GM23338 (cell line): ENCODE measurements around the gene PPARD. TPM values are rescaled to one million over a fixed set of nuclear protein-coding genes. Genes with fewer than 3 reads are reported as not detected.
"Not testable (repeated sequence)": the region's sequence is repeated elsewhere in the genome, so short reads cannot be mapped to it uniquely, and the experiment has no call there.

Experiments
- ATAC-seq: fragments of 200-7000 bp; cut with Tn5 transposase; 3 replicates; pipeline ENCODE4 v1.9.1; 2020
- DNase-seq: peaks from one replicate; pipeline ENCODE4 v3.0.0-alpha.2; 2015; ENCODE audit warnings: low spot score
- H2AFZ ChIP-seq: fragments of 200-600 bp; sonication (generic); 2 replicates; pipeline ENCODE4 v1.8.0; 2016; ENCODE audit warnings: antibody characterized with exemption, mild to moderate bottlenecking, moderate library complexity
- H3F3A ChIP-seq: fragments of 200-600 bp; sonication (generic); replicated peaks from 2 replicates; pipeline ENCODE4 v1.8.0; 2017; ENCODE audit warnings: antibody characterized with exemption, mixed run types, low read depth
- H3K27ac ChIP-seq: fragments of 200-600 bp; sonication (generic); 2 replicates; pipeline ENCODE4 v1.6.1; 2016; ENCODE audit warnings: low read depth
- H3K27me3 ChIP-seq: fragments of 200-600 bp; sonication (generic); 2 replicates; pipeline ENCODE4 v1.8.0; 2016; ENCODE audit warnings: mild to moderate bottlenecking, mixed run types, moderate library complexity; ENCODE audit not compliant: insufficient read depth
- H3K36me3 ChIP-seq: fragments of 200-600 bp; sonication (generic); 2 replicates; pipeline ENCODE4 v1.8.0; 2016; ENCODE audit warnings: mild to moderate bottlenecking; ENCODE audit not compliant: insufficient read depth
- H3K4me1 ChIP-seq: fragments of 200-600 bp; sonication (generic); 2 replicates; pipeline ENCODE4 v1.8.0; 2016; ENCODE audit warnings: mild to moderate bottlenecking, moderate library complexity; ENCODE audit not compliant: insufficient read depth
- H3K4me2 ChIP-seq: fragments of 200-600 bp; sonication (generic); 2 replicates; pipeline ENCODE4 v1.7.1; 2017; ENCODE audit warnings: mixed run types
- H3K4me3 ChIP-seq: fragments of 200-600 bp; sonication (generic); 2 replicates; pipeline ENCODE4 v1.6.1; 2016; ENCODE audit warnings: mixed run types
- H3K79me2 ChIP-seq: fragments of 200-600 bp; sonication (generic); replicated peaks from 2 replicates; pipeline ENCODE4 v1.8.0; 2017; ENCODE audit warnings: mild to moderate bottlenecking; ENCODE audit not compliant: insufficient read depth
- H3K9me2 ChIP-seq: fragments of 200-600 bp; sonication (generic); 2 replicates; pipeline ENCODE4 v1.8.0; 2017; ENCODE audit not compliant: insufficient read depth
- H4K20me1 ChIP-seq: fragments of 200-600 bp; sonication (generic); replicated peaks from 2 replicates; pipeline ENCODE4 v1.8.0; 2017; ENCODE audit warnings: mild to moderate bottlenecking; ENCODE audit not compliant: insufficient read depth
- H3K27ac Mint-ChIP-seq: 2 replicates; pipeline ENCODE4 v1.8.0; 2020; ENCODE audit warnings: inconsistent platforms, mild to moderate bottlenecking, moderate library complexity, mixed read lengths
- H3K27me3 Mint-ChIP-seq: 3 replicates; pipeline ENCODE4 v1.8.0; 2022; ENCODE audit warnings: low read depth, mild to moderate bottlenecking, moderate library complexity, mixed read lengths, inconsistent platforms; ENCODE audit not compliant: insufficient read depth, poor library complexity
- H3K36me3 Mint-ChIP-seq: 3 replicates; pipeline ENCODE4 v1.8.0; 2021; ENCODE audit warnings: low read depth, mild to moderate bottlenecking, inconsistent platforms, moderate library complexity, mixed read lengths
- H3K4me1 Mint-ChIP-seq: 3 replicates; pipeline ENCODE4 v1.8.0; 2020; ENCODE audit warnings: mild to moderate bottlenecking, inconsistent platforms, mixed read lengths
- H3K4me3 Mint-ChIP-seq: 3 replicates; pipeline ENCODE4 v1.8.0; 2021; ENCODE audit warnings: moderate library complexity, mild to moderate bottlenecking, inconsistent platforms, mixed read lengths
- H3K9me3 Mint-ChIP-seq: 3 replicates; pipeline ENCODE4 v1.8.0; 2020; ENCODE audit warnings: moderate library complexity, mild to moderate bottlenecking, inconsistent platforms, mixed read lengths
- CTCF ChIP-seq, 2 experiments: fragments of 200-600 bp in 1 of 2; sonication (generic) in 1 of 2; conservative IDR thresholded peaks; 2 replicates each; pipeline versions ENCODE4 v1.5.1 to v1.6.1; 2016 to 2017; ENCODE audit warnings: antibody characterized with exemption in 2 of 2, low read depth in 2 of 2, mild to moderate bottlenecking in 2 of 2, moderate library complexity in 1 of 2
- EZH2 ChIP-seq: fragments of 200-600 bp; sonication (generic); IDR thresholded peaks from one replicate; pipeline ENCODE4 v1.8.0; 2017; ENCODE audit warnings: antibody characterized with exemption, mild to moderate bottlenecking, low read depth; ENCODE audit not compliant: unreplicated experiment
- EZH2phosphoT487 ChIP-seq: fragments of 200-600 bp; sonication (generic); IDR thresholded peaks from one replicate; pipeline ENCODE4 v1.8.1; 2018; ENCODE audit warnings: antibody characterized with exemption; ENCODE audit not compliant: unreplicated experiment
- POLR2AphosphoS5 ChIP-seq: IDR thresholded peaks from 2 replicates; pipeline ENCODE4 v1.6.1; 2016; ENCODE audit warnings: antibody characterized with exemption, low read depth
- STAT1 ChIP-seq: IDR thresholded peaks from one replicate; pipeline ENCODE4 v1.6.1; 2016; ENCODE audit warnings: antibody characterized with exemption; ENCODE audit not compliant: unreplicated experiment
- polyA plus RNA-seq: library from polyadenylated mRNA; unstranded; fragments of >200 nt; fragmentation: Nextera tagmentation; extraction: Ambion mirVana; gene quantifications from 2 replicates; pipeline ENCODE4 v1.2.1, GENCODE V29; 2016
- total RNA-seq: library from RNA; depleted of rRNA; stranded (reverse); fragments of >200 nt; shearing (Covaris generic); gene quantifications from 2 replicates; pipeline ENCODE4 v1.2.3, GENCODE V29; 2014
- TF ChIP-seq, protein P1 (sequence below): IDR thresholded peaks from one replicate; pipeline ENCODE4 v1.6.1; 2018; ENCODE audit warnings: antibody characterized with exemption; ENCODE audit not compliant: unreplicated experiment
- TF ChIP-seq, protein P2 (sequence below): fragments of 250-450 bp; sonication (Bioruptor Pico); IDR thresholded peaks from 2 replicates; pipeline ENCODE4 v1.5.0; 2020; ENCODE audit warnings: mild to moderate bottlenecking, moderate library complexity

Gene PPARD
- total and polyA plus RNA-seq, 2 experiments from 2014 or later = 5.1 to 9.7 TPM

GRCh38 chr6:35305117-35305516 lies 37.2 kb upstream of the PPARD start:
- no peaks in the 10 kb centered on the region for H3K36me3 ChIP-seq
- no peak overlapping the region for H3K4me3 ChIP-seq
- H3F3A ChIP-seq = no peaks in the 10 kb centered on the region
- peak; percentile 17 to 26; a peak in 2 of 4 replicates for TF ChIP-seq CTCF (conservative IDR thresholded peaks at IDR 0.05; ENCODE audit: low read depth in 2 of 2)
- no peak for TF ChIP-seq EZH2
- TF ChIP-seq POLR2AphosphoS5 = no peak
- TF ChIP-seq, protein P1, sequence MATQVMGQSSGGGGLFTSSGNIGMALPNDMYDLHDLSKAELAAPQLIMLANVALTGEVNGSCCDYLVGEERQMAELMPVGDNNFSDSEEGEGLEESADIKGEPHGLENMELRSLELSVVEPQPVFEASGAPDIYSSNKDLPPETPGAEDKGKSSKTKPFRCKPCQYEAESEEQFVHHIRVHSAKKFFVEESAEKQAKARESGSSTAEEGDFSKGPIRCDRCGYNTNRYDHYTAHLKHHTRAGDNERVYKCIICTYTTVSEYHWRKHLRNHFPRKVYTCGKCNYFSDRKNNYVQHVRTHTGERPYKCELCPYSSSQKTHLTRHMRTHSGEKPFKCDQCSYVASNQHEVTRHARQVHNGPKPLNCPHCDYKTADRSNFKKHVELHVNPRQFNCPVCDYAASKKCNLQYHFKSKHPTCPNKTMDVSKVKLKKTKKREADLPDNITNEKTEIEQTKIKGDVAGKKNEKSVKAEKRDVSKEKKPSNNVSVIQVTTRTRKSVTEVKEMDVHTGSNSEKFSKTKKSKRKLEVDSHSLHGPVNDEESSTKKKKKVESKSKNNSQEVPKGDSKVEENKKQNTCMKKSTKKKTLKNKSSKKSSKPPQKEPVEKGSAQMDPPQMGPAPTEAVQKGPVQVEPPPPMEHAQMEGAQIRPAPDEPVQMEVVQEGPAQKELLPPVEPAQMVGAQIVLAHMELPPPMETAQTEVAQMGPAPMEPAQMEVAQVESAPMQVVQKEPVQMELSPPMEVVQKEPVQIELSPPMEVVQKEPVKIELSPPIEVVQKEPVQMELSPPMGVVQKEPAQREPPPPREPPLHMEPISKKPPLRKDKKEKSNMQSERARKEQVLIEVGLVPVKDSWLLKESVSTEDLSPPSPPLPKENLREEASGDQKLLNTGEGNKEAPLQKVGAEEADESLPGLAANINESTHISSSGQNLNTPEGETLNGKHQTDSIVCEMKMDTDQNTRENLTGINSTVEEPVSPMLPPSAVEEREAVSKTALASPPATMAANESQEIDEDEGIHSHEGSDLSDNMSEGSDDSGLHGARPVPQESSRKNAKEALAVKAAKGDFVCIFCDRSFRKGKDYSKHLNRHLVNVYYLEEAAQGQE = no peak
- TF ChIP-seq STAT1 = no peak
- no peak for TF ChIP-seq EZH2phosphoT487
- TF ChIP-seq, protein P2, sequence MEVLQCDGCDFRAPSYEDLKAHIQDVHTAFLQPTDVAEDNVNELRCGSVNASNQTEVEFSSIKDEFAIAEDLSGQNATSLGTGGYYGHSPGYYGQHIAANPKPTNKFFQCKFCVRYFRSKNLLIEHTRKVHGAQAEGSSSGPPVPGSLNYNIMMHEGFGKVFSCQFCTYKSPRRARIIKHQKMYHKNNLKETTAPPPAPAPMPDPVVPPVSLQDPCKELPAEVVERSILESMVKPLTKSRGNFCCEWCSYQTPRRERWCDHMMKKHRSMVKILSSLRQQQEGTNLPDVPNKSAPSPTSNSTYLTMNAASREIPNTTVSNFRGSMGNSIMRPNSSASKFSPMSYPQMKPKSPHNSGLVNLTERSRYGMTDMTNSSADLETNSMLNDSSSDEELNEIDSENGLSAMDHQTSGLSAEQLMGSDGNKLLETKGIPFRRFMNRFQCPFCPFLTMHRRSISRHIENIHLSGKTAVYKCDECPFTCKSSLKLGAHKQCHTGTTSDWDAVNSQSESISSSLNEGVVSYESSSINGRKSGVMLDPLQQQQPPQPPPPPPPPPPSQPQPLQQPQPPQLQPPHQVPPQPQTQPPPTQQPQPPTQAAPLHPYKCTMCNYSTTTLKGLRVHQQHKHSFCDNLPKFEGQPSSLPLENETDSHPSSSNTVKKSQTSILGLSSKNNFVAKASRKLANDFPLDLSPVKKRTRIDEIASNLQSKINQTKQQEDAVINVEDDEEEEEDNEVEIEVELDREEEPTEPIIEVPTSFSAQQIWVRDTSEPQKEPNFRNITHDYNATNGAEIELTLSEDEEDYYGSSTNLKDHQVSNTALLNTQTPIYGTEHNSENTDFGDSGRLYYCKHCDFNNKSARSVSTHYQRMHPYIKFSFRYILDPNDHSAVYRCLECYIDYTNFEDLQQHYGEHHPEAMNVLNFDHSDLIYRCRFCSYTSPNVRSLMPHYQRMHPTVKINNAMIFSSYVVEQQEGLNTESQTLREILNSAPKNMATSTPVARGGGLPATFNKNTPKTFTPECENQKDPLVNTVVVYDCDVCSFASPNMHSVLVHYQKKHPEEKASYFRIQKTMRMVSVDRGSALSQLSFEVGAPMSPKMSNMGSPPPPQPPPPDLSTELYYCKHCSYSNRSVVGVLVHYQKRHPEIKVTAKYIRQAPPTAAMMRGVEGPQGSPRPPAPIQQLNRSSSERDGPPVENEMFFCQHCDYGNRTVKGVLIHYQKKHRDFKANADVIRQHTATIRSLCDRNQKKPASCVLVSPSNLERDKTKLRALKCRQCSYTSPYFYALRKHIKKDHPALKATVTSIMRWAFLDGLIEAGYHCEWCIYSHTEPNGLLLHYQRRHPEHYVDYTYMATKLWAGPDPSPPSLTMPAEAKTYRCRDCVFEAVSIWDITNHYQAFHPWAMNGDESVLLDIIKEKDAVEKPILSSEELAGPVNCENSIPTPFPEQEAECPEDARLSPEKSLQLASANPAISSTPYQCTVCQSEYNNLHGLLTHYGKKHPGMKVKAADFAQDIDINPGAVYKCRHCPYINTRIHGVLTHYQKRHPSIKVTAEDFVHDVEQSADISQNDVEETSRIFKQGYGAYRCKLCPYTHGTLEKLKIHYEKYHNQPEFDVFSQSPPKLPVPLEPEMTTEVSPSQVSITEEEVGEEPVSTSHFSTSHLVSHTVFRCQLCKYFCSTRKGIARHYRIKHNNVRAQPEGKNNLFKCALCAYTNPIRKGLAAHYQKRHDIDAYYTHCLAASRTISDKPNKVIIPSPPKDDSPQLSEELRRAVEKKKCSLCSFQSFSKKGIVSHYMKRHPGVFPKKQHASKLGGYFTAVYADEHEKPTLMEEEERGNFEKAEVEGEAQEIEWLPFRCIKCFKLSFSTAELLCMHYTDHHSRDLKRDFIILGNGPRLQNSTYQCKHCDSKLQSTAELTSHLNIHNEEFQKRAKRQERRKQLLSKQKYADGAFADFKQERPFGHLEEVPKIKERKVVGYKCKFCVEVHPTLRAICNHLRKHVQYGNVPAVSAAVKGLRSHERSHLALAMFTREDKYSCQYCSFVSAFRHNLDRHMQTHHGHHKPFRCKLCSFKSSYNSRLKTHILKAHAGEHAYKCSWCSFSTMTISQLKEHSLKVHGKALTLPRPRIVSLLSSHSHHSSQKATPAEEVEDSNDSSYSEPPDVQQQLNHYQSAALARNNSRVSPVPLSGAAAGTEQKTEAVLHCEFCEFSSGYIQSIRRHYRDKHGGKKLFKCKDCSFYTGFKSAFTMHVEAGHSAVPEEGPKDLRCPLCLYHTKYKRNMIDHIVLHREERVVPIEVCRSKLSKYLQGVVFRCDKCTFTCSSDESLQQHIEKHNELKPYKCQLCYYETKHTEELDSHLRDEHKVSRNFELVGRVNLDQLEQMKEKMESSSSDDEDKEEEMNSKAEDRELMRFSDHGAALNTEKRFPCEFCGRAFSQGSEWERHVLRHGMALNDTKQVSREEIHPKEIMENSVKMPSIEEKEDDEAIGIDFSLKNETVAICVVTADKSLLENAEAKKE (CRISPR knock-in tag) = no peak
- Mint-ChIP-seq H3K9me3 (no peaks in the 10 kb centered on the region), H3K4me3 (no peak overlapping the region), H3K4me1 (peaks cover 13% of the 10 kb centered on the region), H3K27ac (no peak overlapping the region), H3K36me3 (peaks cover 3% of the 10 kb centered on the region; the same call in 1 of the 3 replicates), H3K27me3 (peaks cover 3% of the 10 kb centered on the region)
- H3K79me2 ChIP-seq = no peaks in the 10 kb centered on the region
- DNase-seq (peak; percentile 49), ATAC-seq (peak; percentile 32; the same call in 2 of the 3 replicates)
- peaks cover 11% of the 10 kb centered on the region for H3K4me1 ChIP-seq
- H2AFZ ChIP-seq = no peak overlapping the region
- no peak overlapping the region for H3K4me2 ChIP-seq
- H3K27ac ChIP-seq = no peak overlapping the region
- no peaks in the 10 kb centered on the region for H3K27me3 ChIP-seq
- no peaks in the 10 kb centered on the region for H3K9me2 ChIP-seq
- no peaks in the 10 kb centered on the region for H4K20me1 ChIP-seq

DNA sequence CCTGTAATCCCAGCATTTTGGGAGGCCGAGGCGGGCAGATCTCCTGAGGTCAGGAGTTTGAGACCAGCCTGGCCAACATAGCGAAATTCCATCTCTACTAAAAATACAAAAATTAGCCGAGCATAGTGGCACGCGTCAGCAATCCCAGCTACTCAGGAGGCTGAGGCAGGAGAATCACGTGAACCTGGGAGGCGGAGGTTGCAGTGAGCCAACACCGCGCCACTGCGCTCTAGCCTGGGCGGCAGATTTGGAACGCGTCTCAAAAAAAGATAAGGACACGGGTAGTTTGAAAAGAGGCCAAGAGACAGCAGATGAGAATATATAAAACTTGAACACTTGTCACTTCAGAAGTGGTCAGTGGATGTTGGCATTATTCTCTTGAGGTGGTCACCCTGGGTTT lies 35.2 kb upstream of the PPARD start:
- not testable (repeated sequence) for H4K20me1 ChIP-seq, H3K4me3 ChIP-seq, H3K36me3 Mint-ChIP-seq, H3K27me3 Mint-ChIP-seq, H3K4me2 ChIP-seq, H3K27ac Mint-ChIP-seq, H2AFZ ChIP-seq, DNase-seq, H3K36me3 ChIP-seq, H3K27me3 ChIP-seq, H3K9me2 ChIP-seq, H3F3A ChIP-seq, H3K27ac ChIP-seq, ATAC-seq, H3K9me3 Mint-ChIP-seq, H3K4me3 Mint-ChIP-seq, H3K79me2 ChIP-seq
- H3K4me1 Mint-ChIP-seq = peaks cover 13% of the 10 kb centered on the region
- peaks cover 11% of the 10 kb centered on the region for H3K4me1 ChIP-seq
